IMR-90 (cell line): ENCODE results near the gene TMCC1.

ENCODE experiments used
- POLR2A ChIP-seq: IDR thresholded peaks from 2 replicates; pipeline ENCODE4 v1.6.1; 2012; ENCODE audit warnings: mild to moderate bottlenecking, low read depth, low read length
- TF ChIP-seq, protein P1 (sequence below): conservative IDR thresholded peaks from 2 replicates; pipeline ENCODE4 v1.5.1; 2012; ENCODE audit warnings: mild to moderate bottlenecking, low read depth, low read length, improper control_type of control experiment

DNA sequence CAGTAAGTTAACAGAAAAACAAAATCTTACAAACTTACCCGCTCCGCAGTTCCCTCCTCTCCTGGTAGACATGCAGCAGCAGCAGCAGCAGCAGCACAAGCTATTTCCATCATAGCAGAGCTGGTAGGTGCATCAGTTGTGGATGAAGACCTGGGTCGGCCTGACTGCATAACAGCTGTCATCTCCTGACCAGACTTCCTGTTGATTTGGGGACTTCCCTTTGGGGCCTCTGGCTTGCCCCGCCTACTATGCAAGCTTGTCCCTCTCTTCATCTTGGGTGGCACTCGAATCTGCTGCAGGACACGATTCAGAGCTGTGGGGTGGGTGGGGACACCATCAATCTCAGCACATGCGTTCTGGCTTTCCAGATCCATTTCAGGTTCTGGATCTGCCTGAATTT is 65.7 kb downstream of the TMCC1 start:
- TF ChIP-seq, protein P1, sequence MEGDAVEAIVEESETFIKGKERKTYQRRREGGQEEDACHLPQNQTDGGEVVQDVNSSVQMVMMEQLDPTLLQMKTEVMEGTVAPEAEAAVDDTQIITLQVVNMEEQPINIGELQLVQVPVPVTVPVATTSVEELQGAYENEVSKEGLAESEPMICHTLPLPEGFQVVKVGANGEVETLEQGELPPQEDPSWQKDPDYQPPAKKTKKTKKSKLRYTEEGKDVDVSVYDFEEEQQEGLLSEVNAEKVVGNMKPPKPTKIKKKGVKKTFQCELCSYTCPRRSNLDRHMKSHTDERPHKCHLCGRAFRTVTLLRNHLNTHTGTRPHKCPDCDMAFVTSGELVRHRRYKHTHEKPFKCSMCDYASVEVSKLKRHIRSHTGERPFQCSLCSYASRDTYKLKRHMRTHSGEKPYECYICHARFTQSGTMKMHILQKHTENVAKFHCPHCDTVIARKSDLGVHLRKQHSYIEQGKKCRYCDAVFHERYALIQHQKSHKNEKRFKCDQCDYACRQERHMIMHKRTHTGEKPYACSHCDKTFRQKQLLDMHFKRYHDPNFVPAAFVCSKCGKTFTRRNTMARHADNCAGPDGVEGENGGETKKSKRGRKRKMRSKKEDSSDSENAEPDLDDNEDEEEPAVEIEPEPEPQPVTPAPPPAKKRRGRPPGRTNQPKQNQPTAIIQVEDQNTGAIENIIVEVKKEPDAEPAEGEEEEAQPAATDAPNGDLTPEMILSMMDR = no peak
- TF ChIP-seq POLR2A = no peak
